ENCODE measurements around the gene KCNH4.

The KCNH4 gene

GRCh38 chr17:42169351-42169750, 11.6 kb downstream of the KCNH4 start:
- no peak overlapping the region for H3K27ac ChIP-seq
- H3K36me3 ChIP-seq (ENCODE audit: control insufficient read depth, insufficient read depth, low read length) = no peaks in the 10 kb centered on the region
- no peak for TF ChIP-seq CTCF (IDR thresholded peaks at IDR 0.05)
- no peaks in the 10 kb centered on the region for H3K4me1 ChIP-seq
- H3K79me2 ChIP-seq = no peaks in the 10 kb centered on the region
- no peak overlapping the region for H2AFZ ChIP-seq
- H3K9me3 ChIP-seq (ENCODE audit: control insufficient read depth, low read length) = no peaks in the 10 kb centered on the region
- no peak overlapping the region for H3K9ac ChIP-seq
- no peak overlapping the region for H3K4me3 ChIP-seq (ENCODE audit: low read depth, low read length)
- no peaks in the 10 kb centered on the region for H3K27me3 ChIP-seq (ENCODE audit: control insufficient read depth, insufficient read depth, low read length)
- H3K4me2 ChIP-seq (ENCODE audit: low read length) = no peak overlapping the region

GRCh38 chr17:42167807-42168206, 13.1 kb downstream of the KCNH4 start:
- H3K27me3 ChIP-seq (ENCODE audit: control insufficient read depth, insufficient read depth, low read length) = no peaks in the 10 kb centered on the region
- H3K4me2 ChIP-seq (ENCODE audit: low read length) = no peak overlapping the region
- no peaks in the 10 kb centered on the region for H3K36me3 ChIP-seq (ENCODE audit: control insufficient read depth, insufficient read depth, low read length)
- no peak overlapping the region for H3K4me3 ChIP-seq (ENCODE audit: low read depth, low read length)
- H3K27ac ChIP-seq = no peak overlapping the region
- no peak overlapping the region for H2AFZ ChIP-seq
- TF ChIP-seq CTCF (IDR thresholded peaks at IDR 0.05) = no peak
- no peak overlapping the region for H3K9ac ChIP-seq
- H3K9me3 ChIP-seq (ENCODE audit: control insufficient read depth, low read length) = no peaks in the 10 kb centered on the region
- no peaks in the 10 kb centered on the region for H3K79me2 ChIP-seq
- H3K4me1 ChIP-seq = no peaks in the 10 kb centered on the region

GRCh38 chr17:42166196-42166763, 14.7 kb downstream of the KCNH4 start:
- Histone ChIP-seq H2AFZ (no peak overlapping the region), H3K4me1 (peaks cover 2% of the 10 kb centered on the region), H3K27me3 (ENCODE audit: control insufficient read depth, insufficient read depth, low read length) (no peaks in the 10 kb centered on the region), H3K9me3 (ENCODE audit: control insufficient read depth, low read length) (no peaks in the 10 kb centered on the region), H3K27ac (no peak overlapping the region), H3K4me3 (ENCODE audit: low read depth, low read length) (no peak overlapping the region), H3K79me2 (no peaks in the 10 kb centered on the region), H3K9ac (no peak overlapping the region), H3K36me3 (ENCODE audit: control insufficient read depth, insufficient read depth, low read length) (no peaks in the 10 kb centered on the region), H3K4me2 (ENCODE audit: low read length) (no peak overlapping the region)
- no peak for TF ChIP-seq CTCF (IDR thresholded peaks at IDR 0.05)

GRCh38 chr17:42165751-42166150, 15.2 kb downstream of the KCNH4 start:
- peaks cover 4% of the 10 kb centered on the region for H3K4me1 ChIP-seq
- no peaks in the 10 kb centered on the region for H3K36me3 ChIP-seq (ENCODE audit: control insufficient read depth, insufficient read depth, low read length)
- no peak overlapping the region for H2AFZ ChIP-seq
- no peak overlapping the region for H3K4me3 ChIP-seq (ENCODE audit: low read depth, low read length)
- TF ChIP-seq CTCF (IDR thresholded peaks at IDR 0.05) = no peak
- H3K9ac ChIP-seq = no peak overlapping the region
- H3K27ac ChIP-seq = no peak overlapping the region
- H3K79me2 ChIP-seq = no peaks in the 10 kb centered on the region
- H3K9me3 ChIP-seq (ENCODE audit: control insufficient read depth, low read length) = no peaks in the 10 kb centered on the region
- no peak overlapping the region for H3K4me2 ChIP-seq (ENCODE audit: low read length)
- H3K27me3 ChIP-seq (ENCODE audit: control insufficient read depth, insufficient read depth, low read length) = no peaks in the 10 kb centered on the region

GRCh38 chr17:42163696-42164407, 17.1 kb downstream of the KCNH4 start:
- Histone ChIP-seq H3K36me3 (ENCODE audit: control insufficient read depth, insufficient read depth, low read length) (no peaks in the 10 kb centered on the region), H2AFZ (no peak overlapping the region)

More at GRCh38 chr17:42163696-42164407, 17.1 kb downstream of the KCNH4 start:
- Histone ChIP-seq H3K79me2 (no peaks in the 10 kb centered on the region), H3K4me1 (peaks cover 4% of the 10 kb centered on the region), H3K27ac (no peak overlapping the region), H3K27me3 (ENCODE audit: control insufficient read depth, insufficient read depth, low read length) (no peaks in the 10 kb centered on the region), H3K9me3 (ENCODE audit: control insufficient read depth, low read length) (no peaks in the 10 kb centered on the region), H3K4me2 (ENCODE audit: low read length) (no peak overlapping the region), H3K9ac (no peak overlapping the region), H3K4me3 (ENCODE audit: low read depth, low read length) (no peak overlapping the region)
- TF ChIP-seq CTCF (IDR thresholded peaks at IDR 0.05) = no peak
